HepG2 (cell line): ENCODE measurements around the gene EOLA2.

Source experiments
- EZH2 ChIP-seq: conservative IDR thresholded peaks from 2 replicates; pipeline ENCODE4 v1.6.1; 2012; ENCODE audit warnings: mild to moderate bottlenecking, low read depth, low read length, moderate library complexity
- NFIC ChIP-seq: IDR thresholded peaks from 2 replicates; pipeline ENCODE4 v1.6.1; 2012; ENCODE audit warnings: mild to moderate bottlenecking, low read length, inconsistent platforms
- POLR2AphosphoS5 ChIP-seq: IDR thresholded peaks from 2 replicates; pipeline ENCODE4 v1.6.1; 2012; ENCODE audit warnings: low read depth, low read length
- REPIN1 ChIP-seq: sonication (generic); formaldehyde crosslinking; IDR thresholded peaks from 2 replicates; pipeline ENCODE4 v1.8.0; 2022; ENCODE audit warnings: missing genetic modification reagents, low read depth, mild to moderate bottlenecking, borderline replicate concordance
- RXRA ChIP-seq: sonication (generic); formaldehyde crosslinking; IDR thresholded peaks from 2 replicates; pipeline ENCODE4 v1.5.1; 2020; ENCODE audit warnings: missing genetic modification reagents
- SAFB2 ChIP-seq: sonication (generic); formaldehyde crosslinking; IDR thresholded peaks from 2 replicates; pipeline ENCODE4 v1.5.1; 2020; ENCODE audit warnings: missing genetic modification reagents, low read depth, mild to moderate bottlenecking, borderline replicate concordance
- ZC3H4 ChIP-seq: sonication (generic); formaldehyde crosslinking; IDR thresholded peaks from 2 replicates; pipeline ENCODE4 v1.4.0; 2020; ENCODE audit warnings: missing genetic modification reagents, borderline replicate concordance
- ZNF562 ChIP-seq: sonication (generic); formaldehyde crosslinking; IDR thresholded peaks from 2 replicates; pipeline ENCODE4 v1.8.0; 2022; ENCODE audit warnings: missing genetic modification reagents, borderline replicate concordance
- TF ChIP-seq, protein P1 (sequence below): fragments of 450-650 bp; IDR thresholded peaks from 2 replicates; pipeline ENCODE4 v1.6.1; 2016
- TF ChIP-seq, protein P2 (sequence below): IDR thresholded peaks from 2 replicates; pipeline ENCODE4 v1.6.1; 2012; ENCODE audit warnings: inconsistent platforms
- TF ChIP-seq, protein P3 (sequence below): conservative IDR thresholded peaks from 2 replicates; pipeline ENCODE4 v1.6.1; 2018; ENCODE audit warnings: missing genetic modification reagents
- TF ChIP-seq, protein P4 (sequence below): sonication (generic); formaldehyde crosslinking; IDR thresholded peaks from 2 replicates; pipeline ENCODE4 v1.4.0; 2020; ENCODE audit warnings: missing genetic modification reagents

DNA sequence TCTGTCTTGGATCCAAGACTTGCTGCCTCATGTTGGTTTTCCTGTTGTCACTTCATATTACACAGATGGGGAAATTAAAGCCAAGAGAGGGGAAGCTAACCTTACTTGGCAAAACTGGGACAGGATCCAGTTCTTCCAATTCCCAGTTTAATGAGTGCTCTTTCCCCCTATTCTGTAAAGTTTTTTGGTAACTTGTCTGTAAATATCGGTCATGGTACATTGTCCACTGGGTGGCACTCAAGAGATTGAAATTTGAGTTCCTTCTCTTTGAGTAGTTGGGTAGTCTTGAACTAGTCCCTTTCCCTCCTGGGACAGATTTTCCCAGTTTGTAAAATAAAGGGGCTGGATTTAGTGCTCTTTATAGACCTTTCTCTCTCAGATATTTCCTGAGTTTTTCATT, 12.4 kb upstream of the EOLA2 start:
- no peak for TF ChIP-seq ZC3H4 (CRISPR knock-in tag)
- no peak for TF ChIP-seq REPIN1 (CRISPR knock-in tag)
- TF ChIP-seq, protein P1, sequence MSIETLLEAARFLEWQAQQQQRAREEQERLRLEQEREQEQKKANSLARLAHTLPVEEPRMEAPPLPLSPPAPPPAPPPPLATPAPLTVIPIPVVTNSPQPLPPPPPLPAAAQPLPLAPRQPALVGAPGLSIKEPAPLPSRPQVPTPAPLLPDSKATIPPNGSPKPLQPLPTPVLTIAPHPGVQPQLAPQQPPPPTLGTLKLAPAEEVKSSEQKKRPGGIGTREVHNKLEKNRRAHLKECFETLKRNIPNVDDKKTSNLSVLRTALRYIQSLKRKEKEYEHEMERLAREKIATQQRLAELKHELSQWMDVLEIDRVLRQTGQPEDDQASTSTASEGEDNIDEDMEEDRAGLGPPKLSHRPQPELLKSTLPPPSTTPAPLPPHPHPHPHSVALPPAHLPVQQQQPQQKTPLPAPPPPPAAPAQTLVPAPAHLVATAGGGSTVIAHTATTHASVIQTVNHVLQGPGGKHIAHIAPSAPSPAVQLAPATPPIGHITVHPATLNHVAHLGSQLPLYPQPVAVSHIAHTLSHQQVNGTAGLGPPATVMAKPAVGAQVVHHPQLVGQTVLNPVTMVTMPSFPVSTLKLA = no peak
- no peak for TF ChIP-seq NFIC
- no peak for TF ChIP-seq EZH2
- TF ChIP-seq, protein P2, sequence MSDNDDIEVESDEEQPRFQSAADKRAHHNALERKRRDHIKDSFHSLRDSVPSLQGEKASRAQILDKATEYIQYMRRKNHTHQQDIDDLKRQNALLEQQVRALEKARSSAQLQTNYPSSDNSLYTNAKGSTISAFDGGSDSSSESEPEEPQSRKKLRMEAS = no peak
- TF ChIP-seq POLR2AphosphoS5 = no peak
- TF ChIP-seq RXRA = no peak
- TF ChIP-seq, protein P3, sequence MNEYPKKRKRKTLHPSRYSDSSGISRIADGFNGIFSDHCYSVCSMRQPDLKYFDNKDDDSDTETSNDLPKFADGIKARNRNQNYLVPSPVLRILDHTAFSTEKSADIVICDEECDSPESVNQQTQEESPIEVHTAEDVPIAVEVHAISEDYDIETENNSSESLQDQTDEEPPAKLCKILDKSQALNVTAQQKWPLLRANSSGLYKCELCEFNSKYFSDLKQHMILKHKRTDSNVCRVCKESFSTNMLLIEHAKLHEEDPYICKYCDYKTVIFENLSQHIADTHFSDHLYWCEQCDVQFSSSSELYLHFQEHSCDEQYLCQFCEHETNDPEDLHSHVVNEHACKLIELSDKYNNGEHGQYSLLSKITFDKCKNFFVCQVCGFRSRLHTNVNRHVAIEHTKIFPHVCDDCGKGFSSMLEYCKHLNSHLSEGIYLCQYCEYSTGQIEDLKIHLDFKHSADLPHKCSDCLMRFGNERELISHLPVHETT (CRISPR knock-in tag) = no peak
- TF ChIP-seq SAFB2 = no peak
- TF ChIP-seq, protein P4, sequence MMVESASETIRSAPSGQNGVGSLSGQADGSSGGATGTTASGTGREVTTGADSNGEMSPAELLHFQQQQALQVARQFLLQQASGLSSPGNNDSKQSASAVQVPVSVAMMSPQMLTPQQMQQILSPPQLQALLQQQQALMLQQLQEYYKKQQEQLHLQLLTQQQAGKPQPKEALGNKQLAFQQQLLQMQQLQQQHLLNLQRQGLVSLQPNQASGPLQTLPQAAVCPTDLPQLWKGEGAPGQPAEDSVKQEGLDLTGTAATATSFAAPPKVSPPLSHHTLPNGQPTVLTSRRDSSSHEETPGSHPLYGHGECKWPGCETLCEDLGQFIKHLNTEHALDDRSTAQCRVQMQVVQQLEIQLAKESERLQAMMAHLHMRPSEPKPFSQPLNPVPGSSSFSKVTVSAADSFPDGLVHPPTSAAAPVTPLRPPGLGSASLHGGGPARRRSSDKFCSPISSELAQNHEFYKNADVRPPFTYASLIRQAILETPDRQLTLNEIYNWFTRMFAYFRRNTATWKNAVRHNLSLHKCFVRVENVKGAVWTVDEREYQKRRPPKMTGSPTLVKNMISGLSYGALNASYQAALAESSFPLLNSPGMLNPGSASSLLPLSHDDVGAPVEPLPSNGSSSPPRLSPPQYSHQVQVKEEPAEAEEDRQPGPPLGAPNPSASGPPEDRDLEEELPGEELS (CRISPR knock-in tag) = no peak
- TF ChIP-seq ZNF562 (CRISPR knock-in tag) = no peak
